Loucy (cell line): ENCODE data around the gene M1AP.

Source experiments
- H2AFZ ChIP-seq: fragments of 200-600 bp; sonication (generic); 2 replicates; pipeline ENCODE4 v1.6.0; 2016; ENCODE audit warnings: antibody characterized with exemption, mild to moderate bottlenecking, low read length, moderate library complexity
- H3F3A ChIP-seq: fragments of 200-600 bp; 2 replicates; pipeline ENCODE4 v1.6.0; 2016; ENCODE audit warnings: antibody characterized with exemption, low read depth, mild to moderate bottlenecking
- H3K27me3 ChIP-seq: fragments of 200-600 bp; sonication (generic); 2 replicates; pipeline ENCODE4 v1.6.1; 2014; ENCODE audit warnings: low read length, mild to moderate bottlenecking; ENCODE audit not compliant: insufficient read depth, poor library complexity, severe bottlenecking
- H3K36me3 ChIP-seq: fragments of 200-600 bp; sonication (generic); 2 replicates; pipeline ENCODE4 v1.6.1; 2016; ENCODE audit warnings: low read length; ENCODE audit not compliant: insufficient read depth
- H3K4me1 ChIP-seq: fragments of 200-600 bp; sonication (generic); 2 replicates; pipeline ENCODE4 v1.5.1; 2014; ENCODE audit warnings: low read length, mild to moderate bottlenecking; ENCODE audit not compliant: insufficient read depth, poor library complexity, severe bottlenecking
- H3K4me2 ChIP-seq: fragments of 200-600 bp; sonication (generic); 2 replicates; pipeline ENCODE4 v1.6.0; 2014; ENCODE audit warnings: antibody characterized with exemption, low read length, low read depth, mild to moderate bottlenecking; ENCODE audit not compliant: poor library complexity, severe bottlenecking
- H3K4me3 ChIP-seq: fragments of 200-600 bp; sonication (generic); 2 replicates; pipeline ENCODE4 v1.5.1; 2014; ENCODE audit warnings: low read length, mild to moderate bottlenecking, mixed read lengths; ENCODE audit not compliant: poor library complexity, severe bottlenecking
- H3K79me2 ChIP-seq: fragments of 200-600 bp; sonication (generic); 2 replicates; pipeline ENCODE4 v1.6.1; 2014; ENCODE audit warnings: low read length; ENCODE audit not compliant: insufficient read depth
- H3K9ac ChIP-seq: fragments of 200-600 bp; sonication (generic); 2 replicates; pipeline ENCODE4 v1.6.0; 2014; ENCODE audit warnings: mild to moderate bottlenecking, low read depth, low read length, moderate library complexity; ENCODE audit not compliant: poor library complexity, severe bottlenecking
- H3K9me2 ChIP-seq: fragments of 200-600 bp; sonication (generic); replicated peaks from 2 replicates; pipeline ENCODE4 v1.6.1; 2016; ENCODE audit warnings: low read depth, low read length, mixed read lengths
- H3K9me3 ChIP-seq: fragments of 200-600 bp; sonication (generic); 2 replicates; pipeline ENCODE4 v1.6.1; 2014; ENCODE audit warnings: mild to moderate bottlenecking, antibody characterized with exemption, low read length, low read depth; ENCODE audit not compliant: insufficient read depth
- H4K20me1 ChIP-seq: fragments of 200-600 bp; sonication (generic); 2 replicates; pipeline ENCODE4 v1.6.0; 2014; ENCODE audit warnings: antibody characterized with exemption, low read length, mild to moderate bottlenecking; ENCODE audit not compliant: insufficient read depth, poor library complexity, severe bottlenecking
- CTCF ChIP-seq: fragments of 200-600 bp; sonication (generic); conservative IDR thresholded peaks from 2 replicates; pipeline ENCODE4 v1.5.1; 2014; ENCODE audit warnings: mild to moderate bottlenecking, antibody characterized with exemption, low read length
- EZH2phosphoT487 ChIP-seq: fragments of 200-600 bp; IDR thresholded peaks from 2 replicates; pipeline ENCODE4 v1.6.1; 2018; ENCODE audit warnings: antibody characterized with exemption, mild to moderate bottlenecking, moderate library complexity, borderline replicate concordance

The M1AP gene

GRCh38 chr2:74648009-74648443 is at the start of gene M1AP:
Gene M1AP, minus strand, starts transcription at chr2:74648330. Its CDS starts 8,055 bp downstream, at chr2:74640275.
- Histone ChIP-seq H3K36me3 (no peaks in the 10 kb centered on the region), H3K9me2 (no peaks in the 10 kb centered on the region), H2AFZ (no peak within 1 kb of the TSS), H3K4me1 (no peaks in the 10 kb centered on the region), H3K9ac (no peak within 1 kb of the TSS), H3K79me2 (no peaks in the 10 kb centered on the region), H3F3A (no peaks in the 10 kb centered on the region), H3K27me3 (no peaks in the 10 kb centered on the region), H3K4me3 (no peak within 1 kb of the TSS), H3K4me2 (no peak within 1 kb of the TSS), H3K9me3 (no peaks in the 10 kb centered on the region), H4K20me1 (no peaks in the 10 kb centered on the region)
- TF ChIP-seq EZH2phosphoT487 = no peak

- TF ChIP-seq CTCF = no peak
- TF ChIP-seq EZH2phosphoT487 = no peak
- Histone ChIP-seq H3F3A (no peaks in the 10 kb centered on the region), H2AFZ (no peak overlapping the region), H3K4me2 (no peak overlapping the region), H3K4me3 (no peak overlapping the region), H3K79me2 (no peaks in the 10 kb centered on the region), H4K20me1 (no peaks in the 10 kb centered on the region), H3K36me3 (no peaks in the 10 kb centered on the region), H3K27me3 (no peaks in the 10 kb centered on the region), H3K9ac (no peak overlapping the region), H3K9me3 (no peaks in the 10 kb centered on the region), H3K9me2 (no peaks in the 10 kb centered on the region), H3K4me1 (no peaks in the 10 kb centered on the region)
Measured at GRCh38 chr2:74696829-74697228, 48.7 kb upstream of the M1AP start.

GRCh38 chr2:74695663-74696062 is 47.5 kb upstream of the M1AP start:
- no peaks in the 10 kb centered on the region for H3K9me2 ChIP-seq
- H3K36me3 ChIP-seq = no peaks in the 10 kb centered on the region
- H3K27me3 ChIP-seq = no peaks in the 10 kb centered on the region
- no peaks in the 10 kb centered on the region for H3K79me2 ChIP-seq
- H3K9me3 ChIP-seq = no peaks in the 10 kb centered on the region
- TF ChIP-seq EZH2phosphoT487 = no peak
- no peak for TF ChIP-seq CTCF
- H3F3A ChIP-seq = no peaks in the 10 kb centered on the region
- H3K4me2 ChIP-seq = no peak overlapping the region
- no peaks in the 10 kb centered on the region for H3K4me1 ChIP-seq
- H3K4me3 ChIP-seq = no peak overlapping the region
- H4K20me1 ChIP-seq = no peaks in the 10 kb centered on the region
- H2AFZ ChIP-seq = no peak overlapping the region
- H3K9ac ChIP-seq = no peak overlapping the region

- H3K79me2 ChIP-seq = no peaks in the 10 kb centered on the region
- TF ChIP-seq CTCF (no peak), EZH2phosphoT487 (no peak)
- no peaks in the 10 kb centered on the region for H3K4me1 ChIP-seq
- H3K36me3 ChIP-seq = no peaks in the 10 kb centered on the region
- no peak overlapping the region for H3K4me3 ChIP-seq
- H3K4me2 ChIP-seq = no peak overlapping the region
- no peaks in the 10 kb centered on the region for H4K20me1 ChIP-seq
- peak overlapping the region; percentile 13; the same call in 1 of the 2 replicates for H2AFZ ChIP-seq
- H3K9me3 ChIP-seq = no peaks in the 10 kb centered on the region
- no peaks in the 10 kb centered on the region for H3K27me3 ChIP-seq
- H3F3A ChIP-seq = no peaks in the 10 kb centered on the region
- H3K9ac ChIP-seq = no peak overlapping the region
- H3K9me2 ChIP-seq = no peaks in the 10 kb centered on the region
Measured at GRCh38 chr2:74694281-74694680, 46.2 kb upstream of the M1AP start.
